ENCODE data around the gene HDAC4.

HDAC4 gene

DNA sequence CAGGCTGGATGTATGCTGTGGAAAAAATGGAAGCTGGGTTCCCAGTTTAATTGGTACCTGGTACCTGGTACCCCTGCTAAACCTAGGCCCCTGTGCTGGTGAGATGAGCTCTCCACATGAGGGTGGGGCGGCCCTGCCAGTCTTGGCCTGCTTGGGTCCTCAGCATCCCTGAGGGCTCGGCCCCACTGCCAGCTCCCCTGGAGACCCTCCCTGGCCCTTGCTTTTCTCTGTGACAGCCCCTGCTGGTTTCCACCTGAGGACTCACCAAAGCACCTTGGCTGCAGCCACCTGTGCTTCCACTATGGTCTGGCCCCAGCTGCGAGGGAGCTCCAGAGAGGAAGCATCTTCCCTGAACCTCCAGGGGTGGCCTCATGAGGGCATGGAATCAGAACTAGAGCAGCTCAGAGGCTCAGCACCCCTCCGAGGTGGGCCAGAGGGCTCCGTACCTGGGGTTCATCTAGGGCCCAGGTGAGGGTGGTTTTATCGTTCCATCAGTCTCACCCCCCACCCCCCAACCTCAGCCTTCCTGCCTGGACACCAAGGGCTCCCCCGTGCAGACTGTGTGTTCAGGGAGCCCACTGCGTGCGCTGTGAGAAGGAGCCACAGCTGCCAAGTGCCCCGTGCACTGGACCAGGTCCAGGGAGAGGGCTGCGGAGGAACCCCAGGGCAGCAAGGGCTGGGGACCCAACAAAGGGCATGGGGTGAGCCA is 23.7 kb upstream of the HDAC4 start:
- WGBS = 90% methylated on average over 11 of the region's 11 CpGs
- H3K36me3 ChIP-seq (ENCODE audit: insufficient read depth, low read length) = no peaks in the 10 kb centered on the region
- no peak overlapping the region for H3K27ac ChIP-seq (ENCODE audit: low read depth, low read length)
- no peak overlapping the region for H3K4me3 ChIP-seq (ENCODE audit: low read length)
- no peaks in the 10 kb centered on the region for H3K27me3 ChIP-seq (ENCODE audit: insufficient read depth, low read length)
- H3K9ac ChIP-seq (ENCODE audit: low read depth, low read length) = no peak overlapping the region
- no peaks in the 10 kb centered on the region for H3K4me1 ChIP-seq (ENCODE audit: insufficient read depth, low read length)
- H3K9me3 ChIP-seq (ENCODE audit: insufficient read depth, low read depth, low read length) = no peaks in the 10 kb centered on the region

DNA sequence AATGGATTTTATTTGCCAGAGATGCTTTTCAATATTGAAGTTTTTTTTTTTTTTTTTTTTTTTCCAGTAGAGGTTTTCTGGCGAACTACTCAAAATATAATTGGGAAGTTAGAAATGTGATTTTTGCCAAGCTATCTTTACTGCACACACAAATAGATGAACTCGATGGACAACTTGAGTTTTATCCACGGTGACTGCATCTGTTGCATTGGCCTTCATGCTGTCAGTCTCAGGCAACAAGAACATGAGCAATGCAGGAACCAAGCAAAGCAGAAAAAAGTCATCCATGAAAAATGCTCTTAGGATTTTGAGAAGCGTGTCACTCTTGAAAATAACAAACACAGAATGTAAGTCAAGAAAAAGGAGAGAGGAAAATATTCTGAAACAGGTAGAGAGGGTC is 22.7 kb upstream of the HDAC4 start:
- H3K4me3 ChIP-seq (ENCODE audit: low read length) = no peak overlapping the region
- H3K9me3 ChIP-seq (ENCODE audit: insufficient read depth, low read depth, low read length) = no peaks in the 10 kb centered on the region
- H3K36me3 ChIP-seq (ENCODE audit: insufficient read depth, low read length) = no peaks in the 10 kb centered on the region
- no peak overlapping the region for H3K27ac ChIP-seq (ENCODE audit: low read depth, low read length)
- no peaks in the 10 kb centered on the region for H3K27me3 ChIP-seq (ENCODE audit: insufficient read depth, low read length)
- H3K9ac ChIP-seq (ENCODE audit: low read depth, low read length) = no peak overlapping the region
- no peaks in the 10 kb centered on the region for H3K4me1 ChIP-seq (ENCODE audit: insufficient read depth, low read length)
- WGBS = 95% methylated on average over 3 of the region's 4 CpGs

DNA sequence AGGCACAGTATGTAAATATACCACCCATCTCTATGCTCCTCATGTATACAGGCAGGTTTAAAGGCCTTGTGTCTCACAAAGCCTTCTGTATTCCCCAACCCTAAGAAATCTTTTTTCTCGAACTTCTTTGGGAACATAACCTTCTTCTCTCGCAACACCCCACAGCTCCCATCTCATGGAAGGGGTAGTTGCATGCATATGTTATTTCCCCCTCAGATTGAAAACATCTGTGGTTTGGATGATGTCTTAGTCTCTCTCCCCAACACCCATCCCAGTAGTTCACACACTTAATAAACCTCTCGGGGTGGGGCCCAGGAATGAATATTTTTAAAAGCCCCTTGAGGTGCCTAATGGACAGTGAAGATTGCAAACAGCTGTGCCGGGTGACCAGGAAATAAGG is 21.0 kb upstream of the HDAC4 start:
- Histone ChIP-seq H3K4me3 (ENCODE audit: low read length) (no peak overlapping the region), H3K9ac (ENCODE audit: low read depth, low read length) (no peak overlapping the region), H3K27me3 (ENCODE audit: insufficient read depth, low read length) (no peaks in the 10 kb centered on the region), H3K36me3 (ENCODE audit: insufficient read depth, low read length) (no peaks in the 10 kb centered on the region), H3K27ac (ENCODE audit: low read depth, low read length) (no peak overlapping the region), H3K4me1 (ENCODE audit: insufficient read depth, low read length) (no peaks in the 10 kb centered on the region), H3K9me3 (ENCODE audit: insufficient read depth, low read depth, low read length) (no peaks in the 10 kb centered on the region)
- 87% methylated on average over 3 of the region's 4 CpGs for WGBS

DNA sequence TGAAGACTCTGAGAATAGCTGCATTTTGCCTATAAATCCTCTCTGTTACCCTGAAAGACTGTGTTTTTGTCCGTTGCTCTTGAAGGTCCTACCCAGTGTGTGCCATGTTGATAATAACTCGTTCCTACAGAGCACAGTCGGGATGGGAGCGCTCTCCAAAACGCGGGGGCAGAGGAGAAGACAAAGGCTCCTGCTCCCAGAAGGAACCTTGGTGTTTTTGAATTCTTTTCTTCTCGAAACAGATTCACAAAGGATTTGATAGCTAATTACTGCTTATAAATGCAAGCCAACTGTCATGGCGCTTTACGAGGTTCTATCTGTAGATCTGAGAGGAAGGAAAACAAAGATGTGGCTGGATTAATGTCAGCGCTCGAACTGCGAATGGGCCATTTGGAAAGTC is 19.3 kb upstream of the HDAC4 start:
- no peaks in the 10 kb centered on the region for H3K27me3 ChIP-seq (ENCODE audit: insufficient read depth, low read length)
- no peaks in the 10 kb centered on the region for H3K4me1 ChIP-seq (ENCODE audit: insufficient read depth, low read length)
- WGBS = 89% methylated on average over 12 of the region's 12 CpGs
- no peak overlapping the region for H3K9ac ChIP-seq (ENCODE audit: low read depth, low read length)
- no peaks in the 10 kb centered on the region for H3K36me3 ChIP-seq (ENCODE audit: insufficient read depth, low read length)
- no peak overlapping the region for H3K4me3 ChIP-seq (ENCODE audit: low read length)
- no peak overlapping the region for H3K27ac ChIP-seq (ENCODE audit: low read depth, low read length)
- no peaks in the 10 kb centered on the region for H3K9me3 ChIP-seq (ENCODE audit: insufficient read depth, low read depth, low read length)

DNA sequence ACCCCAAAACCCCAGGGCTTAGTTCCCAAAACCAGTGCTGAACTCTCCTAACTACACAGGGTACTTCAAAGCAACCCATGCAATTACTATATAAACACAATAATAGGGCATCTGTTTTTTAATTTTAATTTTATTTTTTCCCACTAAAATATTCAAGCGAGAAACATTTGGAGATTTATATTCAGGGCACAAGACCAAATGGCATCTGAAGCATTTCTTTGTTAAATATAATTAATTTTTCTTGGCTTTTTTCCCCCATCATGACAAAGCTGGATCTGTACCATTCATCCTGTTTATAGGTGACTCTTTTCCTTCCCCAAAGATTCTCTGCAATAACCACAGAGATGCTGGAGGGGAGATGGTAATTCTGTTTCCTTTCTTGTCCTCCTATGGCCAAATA is 18.1 kb upstream of the HDAC4 start:
- Histone ChIP-seq H3K4me1 (ENCODE audit: insufficient read depth, low read length) (no peaks in the 10 kb centered on the region), H3K9me3 (ENCODE audit: insufficient read depth, low read depth, low read length) (no peaks in the 10 kb centered on the region), H3K36me3 (ENCODE audit: insufficient read depth, low read length) (no peaks in the 10 kb centered on the region), H3K4me3 (ENCODE audit: low read length) (no peak overlapping the region), H3K9ac (ENCODE audit: low read depth, low read length) (no peak overlapping the region), H3K27ac (ENCODE audit: low read depth, low read length) (no peak overlapping the region), H3K27me3 (ENCODE audit: insufficient read depth, low read length) (no peaks in the 10 kb centered on the region)
- WGBS = no CpG with 5 or more reads among the region's 1 CpG

DNA sequence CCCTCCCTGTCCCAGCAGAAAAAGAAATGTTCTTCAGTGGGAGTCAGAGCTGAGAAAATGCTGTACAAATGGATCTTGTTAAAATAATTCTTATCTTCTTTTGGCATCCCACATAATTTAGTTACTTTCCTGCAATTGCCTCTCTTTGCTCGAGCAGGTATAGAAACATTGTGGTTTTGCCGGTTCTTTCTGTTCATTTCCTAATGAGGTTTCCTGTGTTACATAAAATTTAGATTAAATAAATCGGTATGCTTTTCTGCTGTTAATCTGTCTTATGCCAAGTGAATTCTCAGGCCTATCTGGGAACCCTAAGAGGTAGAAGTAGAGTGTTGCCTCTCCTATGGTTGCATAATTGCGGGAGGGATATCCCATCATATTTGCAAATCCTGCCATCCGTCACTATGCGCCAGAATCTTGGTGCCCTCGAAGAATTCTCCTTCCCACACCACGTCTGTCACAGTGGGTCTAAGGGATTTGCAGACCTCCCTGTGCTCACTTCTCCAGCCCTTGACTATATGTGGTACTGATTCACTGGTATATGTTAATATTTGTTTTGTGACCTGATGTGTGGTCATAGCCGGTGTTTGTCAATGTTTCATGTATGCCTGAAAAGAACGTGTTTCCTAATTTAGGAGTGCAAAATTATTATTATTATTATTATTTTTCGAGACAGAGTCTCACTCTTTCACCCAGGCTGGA is 12.2 kb upstream of the HDAC4 start:
- H3K4me3 ChIP-seq (ENCODE audit: low read length) = no peak overlapping the region
- H3K4me1 ChIP-seq (ENCODE audit: insufficient read depth, low read length) = no peaks in the 10 kb centered on the region
- no peak overlapping the region for H3K27ac ChIP-seq (ENCODE audit: low read depth, low read length)
- no peak overlapping the region for H3K9ac ChIP-seq (ENCODE audit: low read depth, low read length)
- no peaks in the 10 kb centered on the region for H3K9me3 ChIP-seq (ENCODE audit: insufficient read depth, low read depth, low read length)
- no peaks in the 10 kb centered on the region for H3K27me3 ChIP-seq (ENCODE audit: insufficient read depth, low read length)
- no peaks in the 10 kb centered on the region for H3K36me3 ChIP-seq (ENCODE audit: insufficient read depth, low read length)
- 93% methylated on average over 9 of the region's 11 CpGs for WGBS

DNA sequence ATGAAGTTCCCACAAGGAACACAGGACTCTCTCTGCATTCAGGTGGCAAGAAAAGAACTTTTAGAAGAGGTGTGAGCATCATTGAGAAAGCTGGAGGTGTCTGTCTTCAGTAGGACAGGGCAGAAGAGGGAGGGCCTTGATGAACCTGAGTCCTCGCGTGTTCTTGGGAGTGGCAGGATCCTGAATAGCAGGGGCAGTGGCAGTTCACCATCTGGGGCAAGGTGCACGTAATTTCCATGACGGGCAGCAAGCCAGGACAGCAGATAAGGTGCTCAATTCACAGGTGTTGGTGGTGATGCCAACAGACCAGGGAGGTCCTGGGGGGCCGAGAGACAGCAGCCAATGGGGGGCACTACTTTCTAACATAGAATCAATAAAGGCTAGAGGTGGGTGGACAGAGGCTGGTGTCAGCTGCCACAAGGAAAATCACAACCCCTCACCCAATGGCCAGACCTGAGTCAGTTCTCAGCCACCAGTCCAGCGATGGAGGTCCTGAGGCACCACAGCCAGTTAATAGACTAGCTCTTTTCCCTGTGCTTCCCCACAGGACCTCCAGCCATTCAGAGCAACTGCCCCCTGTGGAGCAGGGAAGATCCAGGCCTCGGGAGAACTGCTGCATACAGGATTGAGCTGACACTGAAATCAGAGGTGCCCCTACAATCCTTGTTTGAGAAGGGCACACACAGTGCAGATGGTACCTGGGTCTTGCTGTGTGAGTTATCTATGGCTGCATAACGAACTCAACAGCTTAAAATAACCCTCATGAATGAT is 10.9 kb upstream of the HDAC4 start:
- Histone ChIP-seq H3K9me3 (ENCODE audit: insufficient read depth, low read depth, low read length) (no peaks in the 10 kb centered on the region), H3K9ac (ENCODE audit: low read depth, low read length) (no peak overlapping the region), H3K4me3 (ENCODE audit: low read length) (no peak overlapping the region), H3K27me3 (ENCODE audit: insufficient read depth, low read length) (no peaks in the 10 kb centered on the region), H3K4me1 (ENCODE audit: insufficient read depth, low read length) (no peaks in the 10 kb centered on the region), H3K36me3 (ENCODE audit: insufficient read depth, low read length) (no peaks in the 10 kb centered on the region), H3K27ac (ENCODE audit: low read depth, low read length) (no peak overlapping the region)
- 79% methylated on average over 8 of the region's 8 CpGs for WGBS

DNA sequence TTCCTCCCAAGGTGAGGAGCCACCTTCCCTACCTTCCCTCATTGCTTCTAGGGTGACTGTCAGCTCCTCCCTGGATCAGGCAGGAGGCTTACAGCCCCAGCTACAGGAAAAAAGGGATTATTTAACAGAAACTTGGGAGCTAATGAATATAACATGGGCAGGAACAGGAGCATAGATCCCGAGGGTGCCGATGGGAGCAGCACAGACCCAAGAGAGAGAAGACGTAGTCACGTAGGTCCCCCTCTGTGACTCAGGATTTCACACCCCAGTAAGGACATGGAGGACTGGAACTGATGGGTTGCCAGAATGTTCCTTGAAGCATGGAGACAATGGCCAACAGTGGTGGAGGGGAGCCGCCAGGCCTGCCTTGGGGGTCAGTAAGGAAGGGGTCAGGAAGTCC is 10.3 kb upstream of the HDAC4 start:
- H3K36me3 ChIP-seq (ENCODE audit: insufficient read depth, low read length) = no peaks in the 10 kb centered on the region
- H3K4me3 ChIP-seq (ENCODE audit: low read length) = no peak overlapping the region
- H3K9ac ChIP-seq (ENCODE audit: low read depth, low read length) = no peak overlapping the region
- WGBS = 92% methylated on average over 5 of the region's 5 CpGs
- no peaks in the 10 kb centered on the region for H3K4me1 ChIP-seq (ENCODE audit: insufficient read depth, low read length)
- H3K27me3 ChIP-seq (ENCODE audit: insufficient read depth, low read length) = no peaks in the 10 kb centered on the region
- no peak overlapping the region for H3K27ac ChIP-seq (ENCODE audit: low read depth, low read length)
- H3K9me3 ChIP-seq (ENCODE audit: insufficient read depth, low read depth, low read length) = no peaks in the 10 kb centered on the region

DNA sequence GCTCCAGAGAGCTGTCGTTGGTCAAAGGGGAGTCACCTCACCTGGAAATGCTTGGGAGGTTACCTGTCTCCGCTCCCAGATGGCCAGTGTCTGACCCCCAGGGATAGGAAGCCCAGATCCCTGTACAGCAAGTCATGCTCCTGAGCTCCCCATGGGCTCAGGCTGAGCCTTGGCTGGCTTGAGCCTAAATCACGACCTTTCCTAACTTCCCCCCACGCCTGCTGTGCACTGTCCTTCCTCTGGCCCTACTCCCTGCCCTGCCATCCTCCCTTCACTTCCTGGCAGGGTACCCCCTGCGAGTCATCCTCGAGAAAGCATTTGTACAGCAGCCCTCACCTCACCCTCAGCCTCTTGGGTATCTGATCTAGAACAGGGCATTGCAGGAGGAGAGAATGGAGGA is 9.2 kb upstream of the HDAC4 start:
- Histone ChIP-seq H3K9me3 (ENCODE audit: insufficient read depth, low read depth, low read length) (no peaks in the 10 kb centered on the region), H3K27ac (ENCODE audit: low read depth, low read length) (no peak overlapping the region), H3K27me3 (ENCODE audit: insufficient read depth, low read length) (no peaks in the 10 kb centered on the region), H3K36me3 (ENCODE audit: insufficient read depth, low read length) (no peaks in the 10 kb centered on the region), H3K4me1 (ENCODE audit: insufficient read depth, low read length) (no peaks in the 10 kb centered on the region), H3K4me3 (ENCODE audit: low read length) (no peak overlapping the region), H3K9ac (ENCODE audit: low read depth, low read length) (no peak overlapping the region)
- WGBS = 83% methylated on average over 6 of the region's 6 CpGs

DNA sequence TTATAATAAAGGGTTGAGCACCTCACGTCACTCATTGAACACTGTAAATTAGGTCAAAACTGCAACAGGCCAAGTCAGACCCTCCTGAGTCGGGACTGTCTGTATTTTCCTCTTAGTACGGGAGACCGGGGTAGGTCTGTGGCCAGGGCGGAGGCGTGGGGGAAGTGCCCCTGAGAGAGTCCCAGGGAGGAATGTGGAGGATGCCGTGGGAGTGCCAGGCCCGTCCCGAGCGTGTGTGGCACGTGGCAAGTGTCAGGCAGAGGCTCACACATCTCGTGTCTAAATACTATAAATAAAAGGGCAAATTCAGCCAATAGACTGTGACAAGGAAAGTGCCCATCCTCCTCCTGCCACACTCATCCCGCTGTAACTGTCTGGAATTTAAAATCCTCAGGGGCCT is 6.3 kb upstream of the HDAC4 start:
- H3K27me3 ChIP-seq (ENCODE audit: insufficient read depth, low read length) = no peaks in the 10 kb centered on the region; the same call in 1 of the 2 replicates

DNA sequence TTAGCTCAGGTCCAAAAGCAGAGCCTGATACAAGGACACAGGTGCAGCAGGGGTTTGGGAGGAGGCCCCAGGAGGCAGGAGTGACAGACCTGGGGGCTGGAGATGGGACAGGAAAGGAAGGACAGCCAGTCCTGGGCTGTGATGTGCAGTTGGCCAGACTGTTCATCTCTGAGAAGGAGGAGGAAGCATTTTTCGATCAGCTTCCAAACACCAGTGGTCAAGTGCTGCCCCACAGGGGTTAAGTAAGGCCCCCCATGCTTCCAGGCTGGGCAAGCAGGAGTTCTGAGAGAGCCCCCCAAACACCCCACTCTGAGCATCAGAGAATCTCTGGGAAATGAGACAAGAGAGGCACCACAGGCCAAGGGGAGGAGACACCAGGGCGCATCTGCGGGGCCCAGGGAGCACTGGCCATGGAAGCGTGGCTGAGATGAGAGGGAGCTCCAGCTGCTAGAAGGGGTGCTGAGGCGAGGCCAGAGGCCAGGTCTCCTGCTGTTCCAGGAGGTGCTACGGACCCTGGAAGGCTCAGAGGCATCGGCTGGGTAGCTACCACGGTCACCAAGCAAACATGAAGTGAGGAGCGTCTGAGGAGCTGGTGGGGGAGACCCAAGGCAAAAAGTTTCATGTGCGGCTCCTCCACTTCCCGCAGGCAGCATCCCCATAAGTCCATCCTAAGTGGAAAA is 5.6 kb upstream of the HDAC4 start:
- Histone ChIP-seq H3K4me3 (ENCODE audit: low read length) (no peak overlapping the region), H3K27me3 (ENCODE audit: insufficient read depth, low read length) (no peaks in the 10 kb centered on the region; the same call in 1 of the 2 replicates), H3K36me3 (ENCODE audit: insufficient read depth, low read length) (no peaks in the 10 kb centered on the region), H3K9me3 (ENCODE audit: insufficient read depth, low read depth, low read length) (no peaks in the 10 kb centered on the region), H3K27ac (ENCODE audit: low read depth, low read length) (no peak overlapping the region), H3K4me1 (ENCODE audit: insufficient read depth, low read length) (peaks cover 6% of the 10 kb centered on the region; the same call in 1 of the 2 replicates), H3K9ac (ENCODE audit: low read depth, low read length) (no peak overlapping the region)
- 94% methylated on average over 11 of the region's 11 CpGs for WGBS

More for the DNA sequence above, 6.3 kb upstream of the HDAC4 start:
- Histone ChIP-seq H3K9me3 (ENCODE audit: insufficient read depth, low read depth, low read length) (no peaks in the 10 kb centered on the region), H3K4me1 (ENCODE audit: insufficient read depth, low read length) (peaks cover 4% of the 10 kb centered on the region; the same call in 1 of the 2 replicates), H3K27ac (ENCODE audit: low read depth, low read length) (no peak overlapping the region), H3K4me3 (ENCODE audit: low read length) (no peak overlapping the region), H3K9ac (ENCODE audit: low read depth, low read length) (no peak overlapping the region), H3K36me3 (ENCODE audit: insufficient read depth, low read length) (no peaks in the 10 kb centered on the region)
- WGBS = 86% methylated on average over 13 of the region's 13 CpGs
